Sigmoid colon (tissue), 7 donors: ENCODE measurements around the gene SMARCC1. TPM values are rescaled to one million over a fixed set of nuclear protein-coding genes. Genes with fewer than 3 reads are reported as not detected.

Experiments used
- DNase-seq: peaks from one replicate; pipeline ENCODE4 v3.0.0-alpha.2; 2019
- H3K27ac ChIP-seq, 4 donors: fragments of 200-600 bp; sonication (generic); one replicate each; pipeline ENCODE4 v1.5.1; 2016 to 2019; ENCODE audit warnings: mild to moderate bottlenecking in 1 of 4
- H3K27me3 ChIP-seq, 3 donors: fragments of 200-600 bp; sonication (generic); one replicate each; pipeline ENCODE4 v1.5.1; 2019; ENCODE audit warnings: mild to moderate bottlenecking in 1 of 3
- H3K36me3 ChIP-seq, 4 donors: fragments of 200-600 bp; sonication (generic); one replicate each; pipeline ENCODE4 v1.5.1; 2016 to 2019
- H3K4me1 ChIP-seq, 4 donors: fragments of 200-600 bp; sonication (generic); one replicate each; pipeline ENCODE4 v1.5.1; 2017 to 2019
- H3K4me3 ChIP-seq, 4 donors: fragments of 200-600 bp; sonication (generic); one replicate each; pipeline ENCODE4 v1.5.1; 2017 to 2019; ENCODE audit warnings: mild to moderate bottlenecking in 2 of 4, moderate library complexity in 1 of 4
- H3K9me3 ChIP-seq, 4 donors: fragments of 200-600 bp in 3 of 4; sonication (generic) in 3 of 4; one replicate each; pipeline versions ENCODE4 v1.5.1 to v1.6.1; 2013 to 2019
- EP300 ChIP-seq, 4 donors: sonication (generic); formaldehyde crosslinking; IDR thresholded peaks; one replicate each; pipeline ENCODE4 v1.6.1; 2017; ENCODE audit warnings: antibody characterized with exemption in 4 of 4
- POLR2A ChIP-seq, 2 donors: fragments of 450-650 bp; IDR thresholded peaks; one replicate each; pipeline ENCODE4 v1.6.1; 2016; ENCODE audit warnings: antibody characterized with exemption in 2 of 2, mild to moderate bottlenecking in 2 of 2, moderate library complexity in 2 of 2
- POLR2AphosphoS5 ChIP-seq, 4 donors: sonication (generic); formaldehyde crosslinking; IDR thresholded peaks; one replicate each; pipeline ENCODE4 v1.6.1; 2017; ENCODE audit warnings: antibody characterized with exemption in 4 of 4
- WGBS, 2 donors: extraction: QIAGEN DNeasy Blood & Tissue Kit; methylation state at CpG; one replicate each; pipeline ENCODE4 v1.1.7; 2013; 5-methylcytosine and 5-hydroxymethylcytosine counted together
- intact Hi-C: fragments of 100-400 bp; cut with DNase I; formaldehyde crosslinking; loops from one replicate; pipeline ENCODE4 v1.15.1; 2023
- polyA plus RNA-seq, 3 donors: library from polyadenylated mRNA; stranded (reverse); fragments of 200-250 nt; gene quantifications; one replicate each; pipeline ENCODE4 v1.2.3, GENCODE V29; 2013
- total RNA-seq, 4 donors: library from RNA; depleted of rRNA; stranded (reverse); fragments of >200 nt; gene quantifications; one replicate each; pipeline ENCODE4 v1.1.0, GENCODE V29; 2016
- TF ChIP-seq, protein P1 (sequence below), 4 experiments: fragments of 450-650 bp in 3 of 4; fragments of 200-600 bp in 1 of 4; IDR thresholded peaks; one replicate each; pipeline ENCODE4 v1.5.1; 2016 to 2019; ENCODE audit warnings: antibody characterized with exemption in 4 of 4, mild to moderate bottlenecking in 3 of 4, moderate library complexity in 2 of 4
- donor health status: healthy with polysubstance abuse.
- donor health status: Bipolar disorder and iron deficiency.
- donor health status: healthy.

Gene SMARCC1
- total and polyA plus RNA-seq, 7 donors, result 11.1 to 57.3 (median 43.9) TPM

DNA sequence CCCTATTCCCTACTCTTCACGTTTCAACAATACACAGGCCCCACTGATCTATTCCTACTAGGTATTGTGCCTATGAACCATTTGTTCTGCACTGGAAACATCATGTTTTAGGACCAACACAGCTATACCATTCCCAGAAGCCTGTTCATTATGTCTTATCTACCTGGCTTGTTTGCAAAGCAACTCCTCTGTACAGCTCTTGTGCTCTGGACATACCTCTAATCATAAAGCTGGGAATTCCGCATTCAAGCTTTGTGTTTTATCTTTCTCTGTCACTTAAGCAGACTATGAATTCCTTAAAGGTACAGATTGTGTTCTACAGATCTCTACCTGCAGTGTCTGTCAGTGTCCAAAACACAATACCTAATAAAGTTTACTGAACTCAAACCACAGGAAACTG, 115.6 kb downstream of the SMARCC1 start:
- TF ChIP-seq POLR2A (IDR thresholded peaks at IDR 0.05) (no peak), POLR2AphosphoS5 (IDR thresholded peaks at IDR 0.05) (no peak), EP300 (IDR thresholded peaks at IDR 0.05) (no peak)
- TF ChIP-seq, protein P1, sequence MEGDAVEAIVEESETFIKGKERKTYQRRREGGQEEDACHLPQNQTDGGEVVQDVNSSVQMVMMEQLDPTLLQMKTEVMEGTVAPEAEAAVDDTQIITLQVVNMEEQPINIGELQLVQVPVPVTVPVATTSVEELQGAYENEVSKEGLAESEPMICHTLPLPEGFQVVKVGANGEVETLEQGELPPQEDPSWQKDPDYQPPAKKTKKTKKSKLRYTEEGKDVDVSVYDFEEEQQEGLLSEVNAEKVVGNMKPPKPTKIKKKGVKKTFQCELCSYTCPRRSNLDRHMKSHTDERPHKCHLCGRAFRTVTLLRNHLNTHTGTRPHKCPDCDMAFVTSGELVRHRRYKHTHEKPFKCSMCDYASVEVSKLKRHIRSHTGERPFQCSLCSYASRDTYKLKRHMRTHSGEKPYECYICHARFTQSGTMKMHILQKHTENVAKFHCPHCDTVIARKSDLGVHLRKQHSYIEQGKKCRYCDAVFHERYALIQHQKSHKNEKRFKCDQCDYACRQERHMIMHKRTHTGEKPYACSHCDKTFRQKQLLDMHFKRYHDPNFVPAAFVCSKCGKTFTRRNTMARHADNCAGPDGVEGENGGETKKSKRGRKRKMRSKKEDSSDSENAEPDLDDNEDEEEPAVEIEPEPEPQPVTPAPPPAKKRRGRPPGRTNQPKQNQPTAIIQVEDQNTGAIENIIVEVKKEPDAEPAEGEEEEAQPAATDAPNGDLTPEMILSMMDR (IDR thresholded peaks at IDR 0.05), result no peak
- H3K36me3 ChIP-seq, result peaks cover 0 to 46% (median 3%) of the 10 kb centered on the region in 4 donors
- H3K27me3 ChIP-seq, result no peaks in the 10 kb centered on the region
- intact Hi-C loops, result no loop called here
- H3K4me3 ChIP-seq, result no peak overlapping the region
- H3K4me1 ChIP-seq, result no peaks in the 10 kb centered on the region
- 40 to 73% methylated on average over 2 of the region's 2 CpGs for WGBS, 2 donors
- no peaks in the 10 kb centered on the region for H3K9me3 ChIP-seq
- no peak overlapping the region for H3K27ac ChIP-seq
- no peak for DNase-seq

DNA sequence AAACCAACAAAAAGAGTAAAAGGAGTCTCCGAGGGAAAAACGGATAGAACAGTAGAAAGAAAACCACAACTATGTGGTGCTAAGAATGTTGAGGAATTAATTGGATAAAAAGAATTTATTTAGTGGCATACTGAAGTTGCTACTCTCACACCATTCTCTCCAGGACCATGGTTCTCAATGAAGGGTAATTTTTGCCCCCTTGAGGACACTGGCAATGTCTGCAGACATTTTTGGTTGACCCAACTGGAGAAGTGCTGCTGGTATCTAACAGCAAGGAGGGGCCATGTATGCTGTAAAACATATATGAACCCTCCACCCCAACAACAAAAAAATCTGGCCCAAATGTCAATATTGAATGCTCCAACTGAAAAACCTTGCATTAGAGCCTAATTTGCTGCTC, 117.2 kb downstream of the SMARCC1 start:
- 89 to 94% methylated on average over 2 of the region's 2 CpGs for WGBS, 2 donors
- DNase-seq, result no peak
- Histone ChIP-seq H3K27me3 (no peaks in the 10 kb centered on the region), H3K36me3 (peaks cover 0 to 33% (median 3%) of the 10 kb centered on the region in 4 donors), H3K4me3 (no peak overlapping the region), H3K4me1 (peaks cover 0 to 4% (median 0%) of the 10 kb centered on the region in 4 donors), H3K27ac (no peak overlapping the region), H3K9me3 (no peaks in the 10 kb centered on the region)
- intact Hi-C loops, result loop anchor here (5.0 kb wide), 1 partner anchor 142 kb away; no protein-coding TSS in a partner anchor
- TF ChIP-seq, protein P1 (IDR thresholded peaks at IDR 0.05), result peak in 1 of 4 experiments; percentile 14
- no peak for TF ChIP-seq POLR2A (IDR thresholded peaks at IDR 0.05)

DNA sequence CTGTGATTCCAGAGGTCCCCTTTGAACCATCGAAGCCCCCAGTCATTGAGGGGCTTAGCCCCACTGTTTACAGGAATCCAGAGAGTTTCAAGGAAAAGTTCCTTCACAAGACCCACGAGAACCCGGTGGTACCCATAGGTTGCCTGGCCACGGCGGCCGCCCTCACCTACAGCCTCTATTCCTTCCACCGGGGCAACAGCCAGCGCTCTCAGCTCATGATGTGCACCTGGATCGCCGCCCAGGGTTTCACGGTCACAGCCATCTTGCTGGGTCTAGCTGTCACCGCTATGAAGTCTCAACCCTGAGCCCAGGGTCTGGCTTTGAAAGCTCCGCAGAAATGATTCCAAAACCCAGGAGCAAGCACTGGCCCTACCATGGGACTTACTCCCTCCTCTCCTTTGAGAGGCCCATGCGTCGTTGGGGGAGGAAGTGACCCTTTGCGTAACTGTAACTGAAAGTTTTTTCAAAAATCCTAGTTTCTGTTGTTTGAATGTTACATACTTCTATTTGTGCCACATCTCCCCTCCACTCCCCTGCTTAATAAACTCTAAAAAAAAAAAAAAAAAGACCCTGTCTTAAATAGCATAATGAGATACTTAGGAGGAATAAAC, 118.0 kb downstream of the SMARCC1 start:
- Histone ChIP-seq H3K4me3 (no peak overlapping the region), H3K9me3 (no peaks in the 10 kb centered on the region), H3K36me3 (peaks cover 0 to 25% (median 3%) of the 10 kb centered on the region in 4 donors), H3K27me3 (no peaks in the 10 kb centered on the region), H3K27ac (no peak overlapping the region), H3K4me1 (peaks cover 0 to 4% (median 0%) of the 10 kb centered on the region in 4 donors)
- TF ChIP-seq POLR2AphosphoS5 (IDR thresholded peaks at IDR 0.05) (no peak), POLR2A (IDR thresholded peaks at IDR 0.05) (no peak), EP300 (IDR thresholded peaks at IDR 0.05) (no peak)
- TF ChIP-seq, protein P1 (IDR thresholded peaks at IDR 0.05), result no peak
- 96 to 97% methylated on average over 16 of the region's 16 CpGs for WGBS, 2 donors
- intact Hi-C loops, result loop anchor here (5.0 kb wide), 1 partner anchor 141 kb away; no protein-coding TSS in a partner anchor
- DNase-seq, result no peak

DNA sequence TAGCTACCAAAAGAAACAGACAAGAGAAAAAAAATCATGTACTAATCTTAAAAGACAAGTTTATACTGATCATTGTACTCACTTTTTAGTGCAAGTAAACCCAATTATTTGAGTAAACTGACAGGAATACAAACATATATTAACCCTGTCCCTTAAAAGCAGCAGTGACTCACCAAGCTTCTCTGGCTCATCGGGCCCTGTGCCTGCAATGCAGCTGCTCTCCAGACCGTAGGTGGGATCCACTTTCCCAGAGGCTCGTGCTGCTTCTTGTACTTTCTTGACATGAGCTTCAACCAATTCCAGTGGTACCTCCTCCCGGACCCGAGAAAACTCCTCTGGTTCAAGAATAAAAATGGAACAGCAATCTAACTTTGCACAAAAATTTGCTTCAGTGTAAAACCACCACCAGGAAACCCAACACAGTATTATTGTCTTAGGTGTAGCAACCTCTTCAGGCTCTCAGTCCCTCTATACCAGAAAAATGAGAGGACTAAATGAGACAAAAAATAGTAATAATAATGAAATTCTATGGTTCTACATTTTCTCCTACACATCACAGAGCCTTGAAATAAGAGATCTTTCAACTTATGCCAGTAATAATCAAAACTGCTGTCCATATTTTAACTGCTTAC, 120.5 kb downstream of the SMARCC1 start:
- DNase-seq, result no peak
- intact Hi-C loops, result loop anchor here (5.0 kb wide), 1 partner anchor 139 kb away; no protein-coding TSS in a partner anchor
- no peak overlapping the region for H3K4me3 ChIP-seq
- H3K27ac ChIP-seq, result no peak overlapping the region
- no peaks in the 10 kb centered on the region for H3K27me3 ChIP-seq
- H3K36me3 ChIP-seq, result peaks cover 0 to 33% (median 0%) of the 10 kb centered on the region in 4 donors
- WGBS, 2 donors, result 81 to 85% methylated on average over 5 of the region's 5 CpGs
- TF ChIP-seq EP300 (IDR thresholded peaks at IDR 0.05) (no peak), POLR2AphosphoS5 (IDR thresholded peaks at IDR 0.05) (no peak), POLR2A (IDR thresholded peaks at IDR 0.05) (no peak)
- TF ChIP-seq, protein P1 (IDR thresholded peaks at IDR 0.05), result no peak
- H3K9me3 ChIP-seq, result no peaks in the 10 kb centered on the region
- peaks cover 0 to 4% (median 0%) of the 10 kb centered on the region in 4 donors for H3K4me1 ChIP-seq
